SK-N-SH treated with all-trans-retinoic acid at 6 μM for 48 hours (cell line): Measurements from ENCODE around the gene SMIM32.

Experiments
- ATAC-seq: fragments of 200-7000 bp; cut with Tn5 transposase; 3 replicates; pipeline ENCODE4 v1.9.1; 2020; ENCODE audit warnings: mild to moderate bottlenecking, moderate library complexity
- ARNTL ChIP-seq: fragments of 450-650 bp; formaldehyde crosslinking; IDR thresholded peaks from 2 replicates; pipeline ENCODE4 v1.5.0; 2020; ENCODE audit warnings: low read depth, mild to moderate bottlenecking, moderate library complexity, borderline replicate concordance
- BACH2 ChIP-seq: fragments of 250-450 bp; sonication (Bioruptor Pico); IDR thresholded peaks from 2 replicates; pipeline ENCODE4 v1.9.0; 2021; ENCODE audit warnings: mild to moderate bottlenecking, borderline replicate concordance
- CREB5 ChIP-seq: fragments of 250-450 bp; sonication (Bioruptor Pico); IDR thresholded peaks from 2 replicates; pipeline ENCODE4 v1.5.1; 2020; ENCODE audit warnings: low read depth, mild to moderate bottlenecking, moderate library complexity
- CSRNP3 ChIP-seq: fragments of 250-450 bp; sonication (Bioruptor Pico); IDR thresholded peaks from 2 replicates; pipeline ENCODE4 v1.5.1; 2021; ENCODE audit warnings: mild to moderate bottlenecking, moderate library complexity
- ESRRG ChIP-seq: fragments of 250-450 bp; sonication (Bioruptor Pico); IDR thresholded peaks from 2 replicates; pipeline ENCODE4 v1.6.1; 2021; ENCODE audit warnings: mild to moderate bottlenecking
- GLIS3 ChIP-seq: fragments of 250-450 bp; sonication (Bioruptor Pico); IDR thresholded peaks from 2 replicates; pipeline ENCODE4 v1.5.0; 2020; ENCODE audit warnings: mild to moderate bottlenecking, moderate library complexity
- ISL1 ChIP-seq: fragments of 250-450 bp; sonication (Bioruptor Pico); IDR thresholded peaks from 2 replicates; pipeline ENCODE4 v2.1.2; 2022; ENCODE audit warnings: mild to moderate bottlenecking, moderate library complexity
- OSR1 ChIP-seq: fragments of 250-450 bp; sonication (Bioruptor Pico); IDR thresholded peaks from 2 replicates; pipeline ENCODE4 v1.8.0; 2022; ENCODE audit warnings: moderate library complexity, mild to moderate bottlenecking, inconsistent platforms
- PATZ1 ChIP-seq: fragments of 250-450 bp; sonication (Bioruptor Pico); IDR thresholded peaks from 2 replicates; pipeline ENCODE4 v1.8.0; 2020; ENCODE audit warnings: mild to moderate bottlenecking, moderate library complexity, borderline replicate concordance
- POU6F1 ChIP-seq: fragments of 250-450 bp; sonication (Bioruptor Pico); IDR thresholded peaks from 2 replicates; pipeline ENCODE4 v1.8.0; 2021; ENCODE audit warnings: low read depth, mild to moderate bottlenecking, moderate library complexity, borderline replicate concordance
- PPARA ChIP-seq: fragments of 250-450 bp; sonication (Bioruptor Pico); IDR thresholded peaks from 2 replicates; pipeline ENCODE4 v1.5.0; 2020; ENCODE audit warnings: mild to moderate bottlenecking, borderline replicate concordance
- RARB ChIP-seq: fragments of 250-450 bp; sonication (Bioruptor Pico); IDR thresholded peaks from 2 replicates; pipeline ENCODE4 v1.8.0; 2021; ENCODE audit warnings: mild to moderate bottlenecking, moderate library complexity
- SNAI2 ChIP-seq: fragments of 250-450 bp; sonication (Bioruptor Pico); IDR thresholded peaks from 2 replicates; pipeline ENCODE4 v1.5.0; 2020; ENCODE audit warnings: mild to moderate bottlenecking, moderate library complexity
- TCF4 ChIP-seq: fragments of 250-450 bp; sonication (Bioruptor Pico); IDR thresholded peaks from 2 replicates; pipeline ENCODE4 v1.8.0; 2021; ENCODE audit warnings: mild to moderate bottlenecking, moderate library complexity, borderline replicate concordance
- TOX ChIP-seq: fragments of 250-450 bp; sonication (Bioruptor Pico); IDR thresholded peaks from 2 replicates; pipeline ENCODE4 v1.8.0; 2021; ENCODE audit warnings: mild to moderate bottlenecking, moderate library complexity, borderline replicate concordance
- TSHZ2 ChIP-seq: fragments of 250-450 bp; sonication (Bioruptor Pico); IDR thresholded peaks from 2 replicates; pipeline ENCODE4 v1.5.0; 2020; ENCODE audit warnings: mild to moderate bottlenecking, moderate library complexity
- ZC3H10 ChIP-seq: fragments of 250-450 bp; sonication (Bioruptor Pico); IDR thresholded peaks from 2 replicates; pipeline ENCODE4 v1.5.1; 2021; ENCODE audit warnings: mild to moderate bottlenecking, moderate library complexity
- ZFP3 ChIP-seq: fragments of 250-450 bp; sonication (Bioruptor Pico); IDR thresholded peaks from 2 replicates; pipeline ENCODE4 v1.5.0; 2020; ENCODE audit warnings: mild to moderate bottlenecking, moderate library complexity
- ZNF565 ChIP-seq: fragments of 450-650 bp; formaldehyde crosslinking; conservative IDR thresholded peaks from 2 replicates; pipeline ENCODE4 v1.5.0; 2020; ENCODE audit warnings: low read depth, mild to moderate bottlenecking, moderate library complexity
- ZNF70 ChIP-seq: fragments of 450-650 bp; formaldehyde crosslinking; IDR thresholded peaks from 2 replicates; pipeline ENCODE4 v1.5.0; 2020; ENCODE audit warnings: mild to moderate bottlenecking, moderate library complexity

Gene SMIM32

GRCh38 chr5:136222580-136223235 is 29.7 kb upstream of the SMIM32 start (continued):
- TF ChIP-seq TCF4 = no peak

GRCh38 chr5:136221340-136221739 is 28.4 kb upstream of the SMIM32 start:
- ATAC-seq = no peak
- TF ChIP-seq BACH2 (CRISPR knock-in tag) (no peak), PATZ1 (no peak)
- TF ChIP-seq, all 23 proteins: peak for 0

- no peak for TF ChIP-seq ISL1 (CRISPR knock-in tag)
- no peak for TF ChIP-seq SNAI2 (CRISPR knock-in tag)
- TF ChIP-seq OSR1 = no peak
- no peak for TF ChIP-seq ZC3H10
- no peak for TF ChIP-seq ARNTL (CRISPR knock-in tag)
- no peak for TF ChIP-seq POU6F1 (CRISPR knock-in tag)
- no peak for TF ChIP-seq ZNF70 (CRISPR knock-in tag)
- no peak for TF ChIP-seq ZFP3 (CRISPR knock-in tag)
- no peak for TF ChIP-seq RARB (CRISPR knock-in tag)
- TF ChIP-seq CREB5 (CRISPR knock-in tag) = no peak
- TF ChIP-seq ZNF565 = no peak
- no peak for TF ChIP-seq BACH2 (CRISPR knock-in tag)
- TF ChIP-seq TSHZ2 = no peak
- TF ChIP-seq TOX = no peak
- TF ChIP-seq PATZ1 = no peak
- TF ChIP-seq, all 23 proteins: peak for 0
- ATAC-seq = no peak
Measured at GRCh38 chr5:136216230-136216629, 23.3 kb upstream of the SMIM32 start.

- no peak for ATAC-seq
- no peak for TF ChIP-seq ZNF565
- TF ChIP-seq TSHZ2 = no peak
- TF ChIP-seq OSR1 = no peak
- TF ChIP-seq TOX = no peak
- no peak for TF ChIP-seq PPARA
- no peak for TF ChIP-seq ZNF70 (CRISPR knock-in tag)
- no peak for TF ChIP-seq ESRRG (CRISPR knock-in tag)
- TF ChIP-seq CSRNP3 (CRISPR knock-in tag) = no peak
- no peak for TF ChIP-seq ARNTL (CRISPR knock-in tag)
- no peak for TF ChIP-seq GLIS3 (CRISPR knock-in tag)
- no peak for TF ChIP-seq PATZ1
Measured at GRCh38 chr5:136215812-136216211, 22.9 kb upstream of the SMIM32 start.
